ENCODE measurements around the gene ALDH1L2. TPM values are rescaled to one million over a fixed set of nuclear protein-coding genes. Genes with fewer than 3 reads are reported as not detected.
"Not testable (repeated sequence)": the region's sequence is repeated elsewhere in the genome, so short reads cannot be mapped to it uniquely, and the experiment has no call there.

Gene ALDH1L2
- total RNA-seq, 8 experiments from 2014 or later, result 5.0 to 28.7 (median 16.6) TPM

GRCh38 chr12:104985206-104985605 is 99.1 kb downstream of the ALDH1L2 start:
- H3K4me3 ChIP-seq, result no peak overlapping the region
- in situ Hi-C loops (cut with MboI; ENCODE audit: low pct_unique_long_range_greater_than_20kb in 2 of 9, low sequenced_read_pairs in 9 of 9, unreplicated experiment in 9 of 9), result no loop called here

GRCh38 chr12:104977688-104978087 is 106.6 kb downstream of the ALDH1L2 start:
- H3K27ac ChIP-seq; in situ Hi-C loops (cut with MboI; ENCODE audit: low pct_unique_long_range_greater_than_20kb in 2 of 9, low sequenced_read_pairs in 9 of 9, unreplicated experiment in 9 of 9); H3K4me1 ChIP-seq (replicated peaks in 1 of 2); ATAC-seq (replicated peaks in 6 of 8); H3K4me3 ChIP-seq: not testable (repeated sequence)
- 87 to 100% (median 98%) methylated on average over 1 to 7 of the region's 15 CpGs; no CpG with 5 or more reads in 6 of the 10 experiments for WGBS, 10 experiments

More at GRCh38 chr12:104985206-104985605, 99.1 kb downstream of the ALDH1L2 start:
- 50 to 100% (median 86%) methylated on average over 1 to 4 of the region's 4 CpGs; no CpG with 5 or more reads in 2 of the 10 experiments for WGBS, 10 experiments
- Histone ChIP-seq H3K27ac (no peak overlapping the region), H3K4me1 (replicated peaks in 1 of 2) (peaks cover 11 to 15% of the 10 kb centered on the region in 2 donors)
- ATAC-seq (replicated peaks in 6 of 8), result no peak

- Histone ChIP-seq H3K4me3 (no peak overlapping the region), H3K27ac (no peak overlapping the region), H3K4me1 (replicated peaks in 1 of 2) (peaks cover 0 to 4% of the 10 kb centered on the region in 2 donors)
- 50 to 100% (median 91%) methylated on average over 1 to 6 of the region's 8 CpGs; no CpG with 5 or more reads in 4 of the 10 experiments for WGBS, 10 experiments
- no peak for ATAC-seq (replicated peaks in 6 of 8)
- in situ Hi-C loops (cut with MboI; ENCODE audit: low pct_unique_long_range_greater_than_20kb in 2 of 9, low sequenced_read_pairs in 9 of 9, unreplicated experiment in 9 of 9), result no loop called here
Observed at GRCh38 chr12:104976703-104977102, 107.6 kb downstream of the ALDH1L2 start.

- Histone ChIP-seq H3K4me1 (replicated peaks in 1 of 2) (peaks cover 0 to 4% of the 10 kb centered on the region in 2 donors), H3K27ac (no peak overlapping the region), H3K4me3 (no peak overlapping the region)
- no peak for ATAC-seq (replicated peaks in 6 of 8)
- in situ Hi-C loops (cut with MboI; ENCODE audit: low pct_unique_long_range_greater_than_20kb in 2 of 9, low sequenced_read_pairs in 9 of 9, unreplicated experiment in 9 of 9), result no loop called here
- 39 to 100% (median 88%) methylated on average over 1 to 4 of the region's 4 CpGs; no CpG with 5 or more reads in 1 of the 10 experiments for WGBS, 10 experiments
Observed at GRCh38 chr12:104975587-104976343, 108.5 kb downstream of the ALDH1L2 start.

GRCh38 chr12:104974626-104975290 is 109.5 kb downstream of the ALDH1L2 start:
- ATAC-seq (replicated peaks in 6 of 8), result peak in 2 of 8 experiments; percentile 15 to 30
- Histone ChIP-seq H3K4me1 (replicated peaks in 1 of 2) (peaks cover 0 to 4% of the 10 kb centered on the region in 2 donors), H3K4me3 (no peak overlapping the region), H3K27ac (no peak overlapping the region)
- 19 to 100% (median 92%) methylated on average over 1 to 5 of the region's 7 CpGs; no CpG with 5 or more reads in 1 of the 10 experiments for WGBS, 10 experiments
- in situ Hi-C loops (cut with MboI; ENCODE audit: low pct_unique_long_range_greater_than_20kb in 2 of 9, low sequenced_read_pairs in 9 of 9, unreplicated experiment in 9 of 9), result loop anchor here in 1 of 9 experiments (25.0 kb wide), 1 partner anchor 112 kb away; no protein-coding TSS in a partner anchor

- 50 to 100% (median 84%) methylated on average over 1 to 5 of the region's 5 CpGs for WGBS, 10 experiments
- Histone ChIP-seq H3K4me3 (no peak overlapping the region), H3K4me1 (replicated peaks in 1 of 2) (peaks cover 0 to 4% of the 10 kb centered on the region in 2 donors), H3K27ac (no peak overlapping the region)
- in situ Hi-C loops (cut with MboI; ENCODE audit: low pct_unique_long_range_greater_than_20kb in 2 of 9, low sequenced_read_pairs in 9 of 9, unreplicated experiment in 9 of 9), result loop anchor here in 1 of 9 experiments (25.0 kb wide), 1 partner anchor 111 kb away; no protein-coding TSS in a partner anchor
- ATAC-seq (replicated peaks in 6 of 8), result no peak
Observed at GRCh38 chr12:104973250-104973649, 111.0 kb downstream of the ALDH1L2 start.

GRCh38 chr12:104971306-104971705 is 113.0 kb downstream of the ALDH1L2 start:
- in situ Hi-C loops (cut with MboI; ENCODE audit: low pct_unique_long_range_greater_than_20kb in 2 of 9, low sequenced_read_pairs in 9 of 9, unreplicated experiment in 9 of 9), result loop anchor here in 1 of 9 experiments (25.0 kb wide), 1 partner anchor 109 kb away; no protein-coding TSS in a partner anchor
- no peak overlapping the region for H3K27ac ChIP-seq
- WGBS, 10 experiments, result 0 to 96% (median 52%) methylated on average over 2 to 5 of the region's 5 CpGs
- H3K4me3 ChIP-seq, result no peak overlapping the region
- peak in 1 of 8 experiments; percentile 46 for ATAC-seq (replicated peaks in 6 of 8)
- H3K4me1 ChIP-seq (replicated peaks in 1 of 2), result peaks cover 0 to 4% of the 10 kb centered on the region in 2 donors

Other genes with a start within 250 kb of the ALDH1L2 start
- gene SLC41A2, start 126.2 kb downstream of the ALDH1L2 start, total RNA-seq, result 10 to 100 TPM in 7 of 8 experiments, 1 to 10 TPM in 1; 6.4 to 45.1 (median 16.9) TPM
- gene NOPCHAP1, start 98.1 kb downstream of the ALDH1L2 start, total RNA-seq, result 10 to 100 TPM in 6 of 8 experiments, 1 to 10 TPM in 2; 7.4 to 20.6 (median 13.1) TPM
- gene WASHC4, start 23.3 kb upstream of the ALDH1L2 start, total RNA-seq, result 10 to 100 TPM; 29.1 to 88.6 (median 37.5) TPM
- gene APPL2, start 151.7 kb upstream of the ALDH1L2 start, total RNA-seq, result 10 to 100 TPM; 14.5 to 50.9 (median 19.2) TPM
- gene C12orf75, start 246.2 kb upstream of the ALDH1L2 start, total RNA-seq, result 10 to 100 TPM in 5 of 8 experiments, 1 to 10 TPM in 3; 5.1 to 55.8 (median 17.8) TPM